CD4-positive, alpha-beta memory T cell (primary cell): ENCODE results near the gene CELF2. TPM values are rescaled to one million over a fixed set of nuclear protein-coding genes. Genes with fewer than 3 reads are reported as not detected.
A peak's percentile ranks its signal among the peaks of the same experiment; 100 is the strongest.

Experiments
- CTCF ChIA-PET: fragments of 350-600 bp; sonication (Branson Sonifier 250); formaldehyde crosslinking; loops from one replicate; lab custom pipeline; 2021; ENCODE audit warnings: inconsistent platforms; ENCODE audit not compliant: partially characterized antibody; lab: Charles Lee
- POLR2A ChIA-PET: fragments of 350-600 bp; sonication (Branson Sonifier 250); formaldehyde crosslinking; loops from one replicate; lab custom pipeline; 2021; ENCODE audit not compliant: partially characterized antibody; lab: Charles Lee
- DNase-seq, 5 donors: peaks; one replicate each; pipeline versions ENCODE4 v3.0.0 to v3.0.0-alpha.2; 2020 to 2022; ENCODE audit warnings: mixed read lengths in 1 of 5
- H3K27ac ChIP-seq: one replicate; pipeline ENCODE4 v1.7.0; 2013; ENCODE audit warnings: low read depth, low read length
- H3K27me3 ChIP-seq: 2 replicates; pipeline ENCODE4 v1.7.0; 2013; ENCODE audit warnings: mild to moderate bottlenecking, low read length, moderate library complexity; ENCODE audit not compliant: insufficient read depth
- H3K36me3 ChIP-seq: 2 replicates; pipeline ENCODE4 v1.7.0; 2013; ENCODE audit warnings: mild to moderate bottlenecking, low read length, moderate library complexity; ENCODE audit not compliant: insufficient read depth
- H3K4me1 ChIP-seq: 2 replicates; pipeline ENCODE4 v1.7.0; 2013; ENCODE audit warnings: mild to moderate bottlenecking, low read length, moderate library complexity; ENCODE audit not compliant: insufficient read depth
- H3K4me3 ChIP-seq, 2 donors: one replicate each; pipeline ENCODE4 v1.7.0; 2013; ENCODE audit warnings: low read length in 2 of 2, mild to moderate bottlenecking in 1 of 2
- H3K9me3 ChIP-seq, 2 donors: one replicate each; pipeline ENCODE4 v1.7.0; 2013; ENCODE audit warnings: low read length in 2 of 2, control low read depth in 1 of 2; ENCODE audit not compliant: control insufficient read depth in 1 of 2
- H3K27ac Mint-ChIP-seq, 7 donors: one replicate each; pipeline ENCODE4 v1.8.0; 2020 to 2021; ENCODE audit warnings: mixed read lengths in 7 of 7, mild to moderate bottlenecking in 6 of 7, inconsistent platforms in 3 of 7, moderate library complexity in 3 of 7
- H3K27me3 Mint-ChIP-seq, 2 donors: one replicate each; pipeline ENCODE4 v1.8.0; 2020 to 2021; ENCODE audit warnings: mixed read lengths in 2 of 2
- H3K36me3 Mint-ChIP-seq, 2 donors: one replicate each; pipeline ENCODE4 v1.8.0; 2020 to 2021; ENCODE audit warnings: mixed read lengths in 2 of 2, inconsistent platforms in 1 of 2, mild to moderate bottlenecking in 1 of 2
- H3K4me1 Mint-ChIP-seq, 4 donors: one replicate each; pipeline ENCODE4 v1.8.0; 2020 to 2021; ENCODE audit warnings: mixed read lengths in 4 of 4, mild to moderate bottlenecking in 1 of 4
- H3K4me3 Mint-ChIP-seq, 8 donors: one replicate each; pipeline ENCODE4 v1.8.0; 2020 to 2021; ENCODE audit warnings: mixed read lengths in 8 of 8, mild to moderate bottlenecking in 7 of 8, moderate library complexity in 6 of 8, inconsistent platforms in 3 of 8
- H3K9me3 Mint-ChIP-seq, 8 donors: one replicate each; pipeline ENCODE4 v1.8.0; 2020 to 2021; ENCODE audit warnings: mixed read lengths in 8 of 8, mild to moderate bottlenecking in 5 of 8, inconsistent platforms in 3 of 8, moderate library complexity in 1 of 8
- intact Hi-C: fragments of 100-400 bp; cut with micrococcal nuclease; formaldehyde crosslinking; loops from one replicate; pipeline ENCODE4 v1.15.1; 2023
- polyA plus RNA-seq, 2 donors: library from polyadenylated mRNA; unstranded; fragments of 300-500 nt; fragmentation: Illumina TruSeq; gene quantifications; one replicate each; pipeline ENCODE4 v1.2.3, GENCODE V29; 2021
- total RNA-seq, 2 experiments: library from RNA; stranded (reverse); gene quantifications; one replicate each; pipeline ENCODE4 v1.2.3, GENCODE V29; 2021

The CELF2 gene
- total and polyA plus RNA-seq, 4 experiments from 2014 or later: 122 to 180 (median 167) TPM

GRCh38 chr10:11235771-11236170 is 218.1 kb downstream of the CELF2 start:
- H3K4me3 ChIP-seq: no peak overlapping the region
- peaks cover 73 to 83% (median 76%) of the 10 kb centered on the region in 4 donors for H3K4me1 Mint-ChIP-seq
- CTCF ChIA-PET: interaction anchor here (0.8 to 1.8 kb wide), 8 partner anchors 10 to 200 kb away, joined by 3 to 11 read pairs (median 3); no protein-coding TSS in a partner anchor
- H3K27me3 Mint-ChIP-seq: no peaks in the 10 kb centered on the region
- H3K36me3 ChIP-seq: peaks cover 12% of the 10 kb centered on the region
- peaks cover 28 to 73% of the 10 kb centered on the region in 2 donors for H3K36me3 Mint-ChIP-seq
- DNase-seq: peak in 1 of 5 donors; percentile 43
- no peaks in the 10 kb centered on the region for H3K9me3 ChIP-seq
- H3K4me3 Mint-ChIP-seq: peak overlapping the region; percentile 25 to 74 (median 65)
- intact Hi-C loops: loop anchor here (1.0 to 2.0 kb wide), 2 partner anchors 9 to 15 kb away; no protein-coding TSS in a partner anchor
- POLR2A ChIA-PET: interaction anchor here (0.8 to 6.3 kb wide), 14 partner anchors 9 to 216 kb away, joined by 3 to 51 read pairs (median 5); no protein-coding TSS in a partner anchor
- no peaks in the 10 kb centered on the region for H3K27me3 ChIP-seq
- peaks cover 97% of the 10 kb centered on the region for H3K4me1 ChIP-seq
- peak overlapping the region; percentile 53 to 94 (median 84) for H3K27ac Mint-ChIP-seq
- H3K27ac ChIP-seq: peak overlapping the region; percentile 57
- no peaks in the 10 kb centered on the region for H3K9me3 Mint-ChIP-seq

- no peak overlapping the region for H3K4me3 ChIP-seq
- Mint-ChIP-seq H3K27me3 (no peaks in the 10 kb centered on the region), H3K27ac (peak overlapping the region; percentile 76 to 92 (median 90)), H3K4me3 (peak overlapping the region; percentile 25 to 74 (median 65)), H3K4me1 (peaks cover 68 to 81% (median 72%) of the 10 kb centered on the region in 4 donors), H3K9me3 (no peaks in the 10 kb centered on the region), H3K36me3 (peaks cover 24 to 70% of the 10 kb centered on the region in 2 donors)
- H3K9me3 ChIP-seq: no peaks in the 10 kb centered on the region
- peaks cover 97% of the 10 kb centered on the region for H3K4me1 ChIP-seq
- H3K36me3 ChIP-seq: peaks cover 7% of the 10 kb centered on the region
- ChIA-PET CTCF (interaction anchor here (0.9 to 1.8 kb wide), 4 partner anchors 26 to 72 kb away, joined by 3 to 11 read pairs (median 3); no protein-coding TSS in a partner anchor), POLR2A (interaction anchor here (0.8 to 6.3 kb wide), 13 partner anchors 9 to 217 kb away, joined by 3 to 51 read pairs (median 5); no protein-coding TSS in a partner anchor)
- DNase-seq: peak; percentile 58 to 78 (median 63)
- H3K27me3 ChIP-seq: no peaks in the 10 kb centered on the region
- peak overlapping the region; percentile 57 for H3K27ac ChIP-seq
- intact Hi-C loops: loop anchor here (1.0 to 2.0 kb wide), 2 partner anchors 10 to 15 kb away; no protein-coding TSS in a partner anchor
Measured at GRCh38 chr10:11236234-11236633, 218.6 kb downstream of the CELF2 start.

GRCh38 chr10:11237571-11237970 is 219.9 kb downstream of the CELF2 start:
- Mint-ChIP-seq H3K27ac (peak overlapping the region; percentile 76 to 92 (median 90)), H3K36me3 (peaks cover 15 to 72% of the 10 kb centered on the region in 2 donors)
- DNase-seq: peak in 4 of 5 donors; percentile 31 to 65 (median 34)

GRCh38 chr10:11238893-11239292 is 221.2 kb downstream of the CELF2 start:
- Histone ChIP-seq H3K36me3 (peaks cover 5% of the 10 kb centered on the region), H3K9me3 (no peaks in the 10 kb centered on the region), H3K27ac (no peak overlapping the region), H3K4me1 (peaks cover 100% of the 10 kb centered on the region), H3K4me3 (no peak overlapping the region), H3K27me3 (no peaks in the 10 kb centered on the region)
- peak overlapping the region in 2 of 8 donors; percentile 12 to 68 for H3K4me3 Mint-ChIP-seq
- H3K4me1 Mint-ChIP-seq: peaks cover 45 to 81% (median 59%) of the 10 kb centered on the region in 4 donors
- DNase-seq: no peak
- H3K9me3 Mint-ChIP-seq: no peaks in the 10 kb centered on the region
- H3K36me3 Mint-ChIP-seq: peaks cover 13 to 68% of the 10 kb centered on the region in 2 donors
- H3K27me3 Mint-ChIP-seq: no peaks in the 10 kb centered on the region
- ChIA-PET CTCF (interaction anchor here (0.6 to 2.1 kb wide), 4 partner anchors 13 to 32 kb away, joined by 3 to 4 read pairs (median 3); no protein-coding TSS in a partner anchor), POLR2A (interaction anchor here (1.1 to 6.3 kb wide), 5 partner anchors 14 to 73 kb away, joined by 4 to 51 read pairs (median 35); no protein-coding TSS in a partner anchor)
- peak overlapping the region in 4 of 7 donors; percentile 38 to 68 (median 53) for H3K27ac Mint-ChIP-seq
- intact Hi-C loops: no loop called here

More at GRCh38 chr10:11237571-11237970, 219.9 kb downstream of the CELF2 start:
- H3K9me3 Mint-ChIP-seq: no peaks in the 10 kb centered on the region
- peaks cover 5% of the 10 kb centered on the region for H3K36me3 ChIP-seq
- peak overlapping the region; percentile 57 for H3K27ac ChIP-seq
- ChIA-PET POLR2A (interaction anchor here (1.9 to 6.3 kb wide), 4 partner anchors 12 to 71 kb away, joined by 5 to 51 read pairs (median 40); no protein-coding TSS in a partner anchor), CTCF (interaction anchor here (1.1 to 2.1 kb wide), 4 partner anchors 15 to 125 kb away, joined by 3 to 4 read pairs (median 4); no protein-coding TSS in a partner anchor)
- H3K27me3 ChIP-seq: no peaks in the 10 kb centered on the region
- intact Hi-C loops: loop anchor here (2.0 kb wide), 1 partner anchor 13 kb away; no protein-coding TSS in a partner anchor
- peaks cover 59 to 85% (median 66%) of the 10 kb centered on the region in 4 donors for H3K4me1 Mint-ChIP-seq
- peaks cover 100% of the 10 kb centered on the region for H3K4me1 ChIP-seq
- peak overlapping the region; percentile 45 to 72 (median 62) for H3K4me3 Mint-ChIP-seq
- H3K9me3 ChIP-seq: no peaks in the 10 kb centered on the region
- H3K27me3 Mint-ChIP-seq: no peaks in the 10 kb centered on the region
- H3K4me3 ChIP-seq: no peak overlapping the region

GRCh38 chr10:11240641-11241040 is 223.0 kb downstream of the CELF2 start:
- CTCF ChIA-PET: no interaction called here
- no peaks in the 10 kb centered on the region for H3K9me3 ChIP-seq
- no peaks in the 10 kb centered on the region for H3K9me3 Mint-ChIP-seq
- H3K4me3 ChIP-seq: no peak overlapping the region
- peaks cover 11% of the 10 kb centered on the region for H3K36me3 ChIP-seq
- no peak overlapping the region for H3K27ac ChIP-seq
- H3K27ac Mint-ChIP-seq: peak overlapping the region in 4 of 7 donors; percentile 38 to 81 (median 64)
- intact Hi-C loops: no loop called here
- H3K27me3 Mint-ChIP-seq: no peaks in the 10 kb centered on the region
- peaks cover 28 to 70% (median 44%) of the 10 kb centered on the region in 4 donors for H3K4me1 Mint-ChIP-seq
- no peak for DNase-seq
- H3K4me1 ChIP-seq: peaks cover 100% of the 10 kb centered on the region
- H3K36me3 Mint-ChIP-seq: peaks cover 13 to 59% of the 10 kb centered on the region in 2 donors
- POLR2A ChIA-PET: interaction anchor here (6.3 kb wide), 1 partner anchor 74 kb away, joined by 51 read pairs; no protein-coding TSS in a partner anchor
- H3K4me3 Mint-ChIP-seq: peak overlapping the region in 5 of 8 donors; percentile 12 to 34 (median 15)
- H3K27me3 ChIP-seq: no peaks in the 10 kb centered on the region

GRCh38 chr10:11242443-11243387 is 225.0 kb downstream of the CELF2 start:
- DNase-seq: peak in 1 of 5 donors; percentile 34
- Mint-ChIP-seq H3K4me1 (peaks cover 7 to 50% (median 25%) of the 10 kb centered on the region in 4 donors), H3K9me3 (no peaks in the 10 kb centered on the region), H3K4me3 (peak overlapping the region in 5 of 8 donors; percentile 6 to 57 (median 40)), H3K27me3 (no peaks in the 10 kb centered on the region), H3K27ac (peak overlapping the region in 6 of 7 donors; percentile 64 to 93 (median 84)), H3K36me3 (peaks cover 10 to 50% of the 10 kb centered on the region in 2 donors)
- peaks cover 25% of the 10 kb centered on the region for H3K36me3 ChIP-seq
- POLR2A ChIA-PET: interaction anchor here (1.2 to 1.5 kb wide), 2 partner anchors 23 to 64 kb away, joined by 4 read pairs; no protein-coding TSS in a partner anchor
- H3K4me1 ChIP-seq: peaks cover 95% of the 10 kb centered on the region
- intact Hi-C loops: no loop called here
- H3K27me3 ChIP-seq: no peaks in the 10 kb centered on the region
- H3K4me3 ChIP-seq: no peak overlapping the region
- CTCF ChIA-PET: interaction anchor here (0.9 to 1.3 kb wide), 6 partner anchors 16 to 131 kb away, joined by 3 to 4 read pairs (median 3); no protein-coding TSS in a partner anchor
- no peaks in the 10 kb centered on the region for H3K9me3 ChIP-seq
- H3K27ac ChIP-seq: no peak overlapping the region
